ENCODE measurements around the gene DGKB.

DNA sequence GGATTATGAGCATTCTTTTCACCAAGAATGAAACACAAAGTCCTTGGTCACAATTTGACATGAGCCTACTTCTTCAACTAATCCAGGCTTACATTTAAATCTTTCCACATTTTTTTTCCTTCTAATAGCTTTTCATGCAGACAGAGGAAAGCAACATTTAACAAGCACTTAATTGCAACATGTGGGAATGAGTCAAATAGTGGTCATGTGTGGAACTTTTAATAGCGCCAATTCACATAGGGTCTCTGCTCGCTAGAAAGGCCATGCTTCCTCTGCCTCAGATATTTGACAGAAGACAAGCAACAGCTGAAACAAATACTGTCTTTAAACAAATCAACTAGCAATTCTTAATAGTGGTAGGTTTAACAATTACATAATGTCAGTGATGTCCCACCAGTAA lies 627.2 kb downstream of the DGKB start:
- no peak for TF ChIP-seq POLR2A (IDR thresholded peaks at IDR 0.05)
- TF ChIP-seq, protein P1, sequence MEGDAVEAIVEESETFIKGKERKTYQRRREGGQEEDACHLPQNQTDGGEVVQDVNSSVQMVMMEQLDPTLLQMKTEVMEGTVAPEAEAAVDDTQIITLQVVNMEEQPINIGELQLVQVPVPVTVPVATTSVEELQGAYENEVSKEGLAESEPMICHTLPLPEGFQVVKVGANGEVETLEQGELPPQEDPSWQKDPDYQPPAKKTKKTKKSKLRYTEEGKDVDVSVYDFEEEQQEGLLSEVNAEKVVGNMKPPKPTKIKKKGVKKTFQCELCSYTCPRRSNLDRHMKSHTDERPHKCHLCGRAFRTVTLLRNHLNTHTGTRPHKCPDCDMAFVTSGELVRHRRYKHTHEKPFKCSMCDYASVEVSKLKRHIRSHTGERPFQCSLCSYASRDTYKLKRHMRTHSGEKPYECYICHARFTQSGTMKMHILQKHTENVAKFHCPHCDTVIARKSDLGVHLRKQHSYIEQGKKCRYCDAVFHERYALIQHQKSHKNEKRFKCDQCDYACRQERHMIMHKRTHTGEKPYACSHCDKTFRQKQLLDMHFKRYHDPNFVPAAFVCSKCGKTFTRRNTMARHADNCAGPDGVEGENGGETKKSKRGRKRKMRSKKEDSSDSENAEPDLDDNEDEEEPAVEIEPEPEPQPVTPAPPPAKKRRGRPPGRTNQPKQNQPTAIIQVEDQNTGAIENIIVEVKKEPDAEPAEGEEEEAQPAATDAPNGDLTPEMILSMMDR (IDR thresholded peaks at IDR 0.05): no peak

Data from adrenal gland (tissue), 5 donors.